Measurements from ENCODE around the gene PLG. TPM values are rescaled to one million over a fixed set of nuclear protein-coding genes. Genes with fewer than 3 reads are reported as not detected.
"Not testable (repeated sequence)": the region's sequence is repeated elsewhere in the genome, so short reads cannot be mapped to it uniquely, and the experiment has no call there.

Gene PLG
- total RNA-seq, 1 donor from 2014 or later = not detected

GRCh38 chr6:160795721-160796120 lies 93.7 kb downstream of the PLG start:
- intact Hi-C loops (cut with DNase I) = no loop called here
- ATAC-seq = no peak
- DNase-seq (ENCODE audit: missing footprints) = no peak

GRCh38 chr6:160798625-160799024 lies 96.6 kb downstream of the PLG start:
- intact Hi-C loops (cut with DNase I) = no loop called here
- DNase-seq (ENCODE audit: missing footprints) (no peak), ATAC-seq (no peak)

GRCh38 chr6:160799801-160800506 lies 97.9 kb downstream of the PLG start:
- no peak for ATAC-seq
- intact Hi-C loops (cut with DNase I) = no loop called here

GRCh38 chr6:160801418-160801817 lies 99.4 kb downstream of the PLG start:
- ATAC-seq = no peak
- DNase-seq (ENCODE audit: missing footprints) = no peak
- intact Hi-C loops (cut with DNase I) = no loop called here

More at GRCh38 chr6:160799801-160800506, 97.9 kb downstream of the PLG start:
- DNase-seq (ENCODE audit: missing footprints) = no peak

GRCh38 chr6:160802049-160802448 lies 100.0 kb downstream of the PLG start:
- DNase-seq (ENCODE audit: missing footprints); intact Hi-C loops (cut with DNase I); ATAC-seq: not testable (repeated sequence)

Other genes starting within 250 kb of the PLG start
- not detected for gene LPA, start 38.0 kb upstream of the PLG start, total RNA-seq